GM23338 (cell line): Measurements from ENCODE around the gene PARVG. TPM values are rescaled to one million over a fixed set of nuclear protein-coding genes. Genes with fewer than 3 reads are reported as not detected.

Source experiments
- ATAC-seq: fragments of 200-7000 bp; cut with Tn5 transposase; 3 replicates; pipeline ENCODE4 v1.9.1; 2020
- DNase-seq: peaks from one replicate; pipeline ENCODE4 v3.0.0-alpha.2; 2015; ENCODE audit warnings: low spot score
- H2AFZ ChIP-seq: fragments of 200-600 bp; sonication (generic); 2 replicates; pipeline ENCODE4 v1.8.0; 2016; ENCODE audit warnings: antibody characterized with exemption, mild to moderate bottlenecking, moderate library complexity
- H3F3A ChIP-seq: fragments of 200-600 bp; sonication (generic); replicated peaks from 2 replicates; pipeline ENCODE4 v1.8.0; 2017; ENCODE audit warnings: antibody characterized with exemption, mixed run types, low read depth
- H3K27ac ChIP-seq: fragments of 200-600 bp; sonication (generic); 2 replicates; pipeline ENCODE4 v1.6.1; 2016; ENCODE audit warnings: low read depth
- H3K27me3 ChIP-seq: fragments of 200-600 bp; sonication (generic); 2 replicates; pipeline ENCODE4 v1.8.0; 2016; ENCODE audit warnings: mild to moderate bottlenecking, mixed run types, moderate library complexity; ENCODE audit not compliant: insufficient read depth
- H3K36me3 ChIP-seq: fragments of 200-600 bp; sonication (generic); 2 replicates; pipeline ENCODE4 v1.8.0; 2016; ENCODE audit warnings: mild to moderate bottlenecking; ENCODE audit not compliant: insufficient read depth
- H3K4me1 ChIP-seq: fragments of 200-600 bp; sonication (generic); 2 replicates; pipeline ENCODE4 v1.8.0; 2016; ENCODE audit warnings: mild to moderate bottlenecking, moderate library complexity; ENCODE audit not compliant: insufficient read depth
- H3K4me2 ChIP-seq: fragments of 200-600 bp; sonication (generic); 2 replicates; pipeline ENCODE4 v1.7.1; 2017; ENCODE audit warnings: mixed run types
- H3K4me3 ChIP-seq: fragments of 200-600 bp; sonication (generic); 2 replicates; pipeline ENCODE4 v1.6.1; 2016; ENCODE audit warnings: mixed run types
- H3K79me2 ChIP-seq: fragments of 200-600 bp; sonication (generic); replicated peaks from 2 replicates; pipeline ENCODE4 v1.8.0; 2017; ENCODE audit warnings: mild to moderate bottlenecking; ENCODE audit not compliant: insufficient read depth
- H3K9me2 ChIP-seq: fragments of 200-600 bp; sonication (generic); 2 replicates; pipeline ENCODE4 v1.8.0; 2017; ENCODE audit not compliant: insufficient read depth
- H4K20me1 ChIP-seq: fragments of 200-600 bp; sonication (generic); replicated peaks from 2 replicates; pipeline ENCODE4 v1.8.0; 2017; ENCODE audit warnings: mild to moderate bottlenecking; ENCODE audit not compliant: insufficient read depth
- H3K27ac Mint-ChIP-seq: 2 replicates; pipeline ENCODE4 v1.8.0; 2020; ENCODE audit warnings: inconsistent platforms, mild to moderate bottlenecking, moderate library complexity, mixed read lengths
- H3K27me3 Mint-ChIP-seq: 3 replicates; pipeline ENCODE4 v1.8.0; 2022; ENCODE audit warnings: low read depth, mild to moderate bottlenecking, moderate library complexity, mixed read lengths, inconsistent platforms; ENCODE audit not compliant: insufficient read depth, poor library complexity
- H3K36me3 Mint-ChIP-seq: 3 replicates; pipeline ENCODE4 v1.8.0; 2021; ENCODE audit warnings: low read depth, mild to moderate bottlenecking, inconsistent platforms, moderate library complexity, mixed read lengths
- H3K4me1 Mint-ChIP-seq: 3 replicates; pipeline ENCODE4 v1.8.0; 2020; ENCODE audit warnings: mild to moderate bottlenecking, inconsistent platforms, mixed read lengths
- H3K4me3 Mint-ChIP-seq: 3 replicates; pipeline ENCODE4 v1.8.0; 2021; ENCODE audit warnings: moderate library complexity, mild to moderate bottlenecking, inconsistent platforms, mixed read lengths
- H3K9me3 Mint-ChIP-seq: 3 replicates; pipeline ENCODE4 v1.8.0; 2020; ENCODE audit warnings: moderate library complexity, mild to moderate bottlenecking, inconsistent platforms, mixed read lengths
- NANOG ChIP-seq: IDR thresholded peaks from 2 replicates; pipeline ENCODE4 v1.6.1; 2016; ENCODE audit warnings: antibody characterized with exemption, borderline replicate concordance
- ZNF462 ChIP-seq: fragments of 250-450 bp; sonication (Bioruptor Pico); IDR thresholded peaks from 2 replicates; pipeline ENCODE4 v1.5.0; 2020; ENCODE audit warnings: mild to moderate bottlenecking, moderate library complexity
- polyA plus RNA-seq: library from polyadenylated mRNA; unstranded; fragments of >200 nt; fragmentation: Nextera tagmentation; extraction: Ambion mirVana; gene quantifications from 2 replicates; pipeline ENCODE4 v1.2.1, GENCODE V29; 2016
- total RNA-seq: library from RNA; depleted of rRNA; stranded (reverse); fragments of >200 nt; shearing (Covaris generic); gene quantifications from 2 replicates; pipeline ENCODE4 v1.2.3, GENCODE V29; 2014

PARVG gene
- total and polyA plus RNA-seq, 2 experiments from 2014 or later, result 0.14 to 0.31 TPM

- TF ChIP-seq ZNF462 (CRISPR knock-in tag), result no peak
Measured at GRCh38 chr22:44203203-44203602, 22.5 kb downstream of the PARVG start (continued).

- H3K9me2 ChIP-seq, result no peaks in the 10 kb centered on the region
- Mint-ChIP-seq H3K9me3 (no peaks in the 10 kb centered on the region), H3K27me3 (peaks cover 4% of the 10 kb centered on the region), H3K36me3 (no peaks in the 10 kb centered on the region), H3K27ac (no peak overlapping the region), H3K4me1 (peaks cover 2% of the 10 kb centered on the region; the same call in 1 of the 3 replicates), H3K4me3 (no peak overlapping the region)
- H3K27me3 ChIP-seq, result no peaks in the 10 kb centered on the region
- ATAC-seq (no peak), DNase-seq (no peak)
- H3F3A ChIP-seq, result no peaks in the 10 kb centered on the region
- no peak overlapping the region for H3K4me3 ChIP-seq
- H3K4me1 ChIP-seq, result no peaks in the 10 kb centered on the region
- H4K20me1 ChIP-seq, result no peaks in the 10 kb centered on the region
- no peak overlapping the region for H3K27ac ChIP-seq
- no peak for TF ChIP-seq NANOG
- H3K4me2 ChIP-seq, result no peak overlapping the region
- H3K36me3 ChIP-seq, result no peaks in the 10 kb centered on the region
- H3K79me2 ChIP-seq, result no peaks in the 10 kb centered on the region
- no peak overlapping the region for H2AFZ ChIP-seq
Measured at GRCh38 chr22:44204739-44205515, 24.2 kb downstream of the PARVG start.
